Parathyroid adenoma (tissue), 2 donors: Measurements from ENCODE around the gene IL17A.
A peak's percentile ranks its signal among the peaks of the same experiment; 100 is the strongest.

Experiments used
- H2AFZ ChIP-seq: fragments of 300-600 bp; sonication (generic); one replicate; pipeline ENCODE4 v1.7.0; 2017; ENCODE audit warnings: antibody characterized with exemption, mild to moderate bottlenecking
- H3K27ac ChIP-seq: fragments of 300-600 bp; sonication (generic); one replicate; pipeline ENCODE4 v1.7.0; 2017
- H3K27me3 ChIP-seq: fragments of 300-600 bp; sonication (generic); one replicate; pipeline ENCODE4 v1.7.0; 2017; ENCODE audit warnings: low read length; ENCODE audit not compliant: control insufficient read depth, insufficient read depth
- H3K36me3 ChIP-seq: fragments of 300-600 bp; sonication (generic); one replicate; pipeline ENCODE4 v1.7.0; 2017; ENCODE audit warnings: low read length; ENCODE audit not compliant: control insufficient read depth, insufficient read depth
- H3K4me1 ChIP-seq: fragments of 300-600 bp; sonication (generic); one replicate; pipeline ENCODE4 v1.7.0; 2017; ENCODE audit warnings: control low read depth
- H3K4me2 ChIP-seq: fragments of 300-600 bp; sonication (generic); one replicate; pipeline ENCODE4 v1.7.0; 2017; ENCODE audit warnings: low read length
- H3K4me3 ChIP-seq: fragments of 300-600 bp; sonication (generic); one replicate; pipeline ENCODE4 v1.7.0; 2017; ENCODE audit warnings: low read depth, low read length
- H3K79me2 ChIP-seq: fragments of 300-600 bp; sonication (generic); one replicate; pipeline ENCODE4 v1.7.0; 2017; ENCODE audit warnings: control low read depth
- H3K9ac ChIP-seq: fragments of 300-600 bp; sonication (generic); one replicate; pipeline ENCODE4 v1.7.0; 2017; ENCODE audit warnings: mild to moderate bottlenecking
- H3K9me3 ChIP-seq: fragments of 300-600 bp; sonication (generic); one replicate; pipeline ENCODE4 v1.7.0; 2017; ENCODE audit warnings: low read length; ENCODE audit not compliant: control insufficient read depth
- TF ChIP-seq, protein P1 (sequence below): fragments of 300-600 bp; sonication (generic); IDR thresholded peaks from one replicate; pipeline ENCODE4 v1.7.0; 2017; ENCODE audit warnings: antibody characterized with exemption, mild to moderate bottlenecking
- donor health status: primary hyperparathyroidism.

IL17A gene

DNA sequence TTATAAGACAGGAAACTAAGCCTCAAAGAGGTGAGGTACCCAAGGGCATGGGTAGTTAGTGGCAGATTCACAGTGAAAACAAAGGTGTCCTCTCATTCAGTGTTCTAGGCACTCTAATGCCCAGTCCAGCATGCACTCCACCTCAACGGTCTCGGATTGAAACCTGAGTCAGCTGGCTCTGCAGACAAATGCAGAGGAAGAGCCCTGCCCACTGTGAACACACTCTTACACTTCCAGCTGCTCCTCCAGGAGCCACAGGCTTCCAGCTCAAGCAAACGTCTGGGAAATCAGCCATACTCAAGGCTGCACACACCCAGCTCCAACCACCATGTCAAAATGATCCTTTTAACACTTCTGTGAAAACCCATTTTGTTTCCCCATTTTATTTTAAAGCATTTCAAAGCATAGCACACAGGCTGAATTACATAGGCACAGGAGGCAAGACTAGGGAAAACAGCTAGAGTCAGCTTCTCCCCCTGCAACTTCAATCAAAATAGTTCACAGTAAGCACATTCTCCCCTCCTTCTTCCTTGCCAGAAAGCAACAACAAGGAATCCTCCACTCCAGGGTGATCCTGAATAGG, 3.0 kb upstream of the IL17A start:
- peak overlapping the region; percentile 6 for H3K4me2 ChIP-seq
- TF ChIP-seq, protein P1, sequence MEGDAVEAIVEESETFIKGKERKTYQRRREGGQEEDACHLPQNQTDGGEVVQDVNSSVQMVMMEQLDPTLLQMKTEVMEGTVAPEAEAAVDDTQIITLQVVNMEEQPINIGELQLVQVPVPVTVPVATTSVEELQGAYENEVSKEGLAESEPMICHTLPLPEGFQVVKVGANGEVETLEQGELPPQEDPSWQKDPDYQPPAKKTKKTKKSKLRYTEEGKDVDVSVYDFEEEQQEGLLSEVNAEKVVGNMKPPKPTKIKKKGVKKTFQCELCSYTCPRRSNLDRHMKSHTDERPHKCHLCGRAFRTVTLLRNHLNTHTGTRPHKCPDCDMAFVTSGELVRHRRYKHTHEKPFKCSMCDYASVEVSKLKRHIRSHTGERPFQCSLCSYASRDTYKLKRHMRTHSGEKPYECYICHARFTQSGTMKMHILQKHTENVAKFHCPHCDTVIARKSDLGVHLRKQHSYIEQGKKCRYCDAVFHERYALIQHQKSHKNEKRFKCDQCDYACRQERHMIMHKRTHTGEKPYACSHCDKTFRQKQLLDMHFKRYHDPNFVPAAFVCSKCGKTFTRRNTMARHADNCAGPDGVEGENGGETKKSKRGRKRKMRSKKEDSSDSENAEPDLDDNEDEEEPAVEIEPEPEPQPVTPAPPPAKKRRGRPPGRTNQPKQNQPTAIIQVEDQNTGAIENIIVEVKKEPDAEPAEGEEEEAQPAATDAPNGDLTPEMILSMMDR = no peak
- no peak overlapping the region for H3K9ac ChIP-seq
- no peaks in the 10 kb centered on the region for H3K27me3 ChIP-seq
- H3K36me3 ChIP-seq = no peaks in the 10 kb centered on the region
- H2AFZ ChIP-seq = peak overlapping the region; percentile 51
- peaks cover 6% of the 10 kb centered on the region for H3K4me1 ChIP-seq
- no peak overlapping the region for H3K4me3 ChIP-seq
- no peaks in the 10 kb centered on the region for H3K9me3 ChIP-seq
- H3K79me2 ChIP-seq = no peaks in the 10 kb centered on the region
- H3K27ac ChIP-seq = no peak overlapping the region

DNA sequence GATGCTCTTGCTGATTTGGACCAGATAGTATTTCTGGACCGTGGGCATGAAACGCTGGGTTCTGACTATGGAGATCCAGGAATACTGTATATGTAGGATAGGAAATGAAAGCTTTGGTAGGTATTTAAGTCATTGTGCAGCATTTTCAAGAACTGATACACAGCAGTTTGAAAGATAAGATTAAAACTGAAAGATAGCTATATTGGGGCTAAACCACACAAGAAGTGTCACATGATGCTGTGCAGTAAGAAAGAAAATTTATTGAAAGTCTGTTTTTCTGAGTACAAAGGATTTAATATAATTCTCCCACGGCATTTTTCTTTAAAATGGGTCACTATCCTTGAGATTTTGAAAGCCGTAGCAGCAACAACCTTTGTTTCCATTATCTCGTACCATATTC, 305 bp downstream of the IL17A start:
- Histone ChIP-seq H3K79me2 (no peaks in the 10 kb centered on the region), H3K36me3 (no peaks in the 10 kb centered on the region), H2AFZ (no peak overlapping the region), H3K27ac (no peak overlapping the region), H3K4me2 (no peak overlapping the region), H3K9me3 (no peaks in the 10 kb centered on the region), H3K4me1 (peaks cover 6% of the 10 kb centered on the region), H3K9ac (no peak overlapping the region), H3K27me3 (no peaks in the 10 kb centered on the region), H3K4me3 (no peak overlapping the region)
- TF ChIP-seq, protein P1 = no peak

DNA sequence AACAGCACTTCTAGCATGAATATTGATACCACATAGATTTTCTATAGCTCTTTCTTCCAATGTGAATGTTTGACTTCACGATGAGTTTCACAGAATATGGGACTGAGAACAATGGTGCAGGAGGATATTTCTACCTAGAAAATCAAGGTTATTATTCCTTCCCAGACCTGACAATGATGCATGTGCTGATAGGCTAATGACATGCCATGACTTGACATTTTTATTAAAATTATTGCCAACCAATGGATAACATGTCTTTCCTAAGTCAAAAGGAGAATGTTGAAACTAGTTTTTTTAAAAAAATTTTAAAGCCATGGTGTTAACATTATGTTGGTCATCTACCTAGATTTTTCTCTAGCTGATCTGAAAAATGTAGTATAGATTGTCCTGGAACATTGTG, 923 bp downstream of the IL17A start:
- Histone ChIP-seq H3K27me3 (no peaks in the 10 kb centered on the region), H2AFZ (no peak overlapping the region), H3K79me2 (no peaks in the 10 kb centered on the region), H3K9me3 (no peaks in the 10 kb centered on the region), H3K27ac (no peak overlapping the region), H3K4me1 (peaks cover 6% of the 10 kb centered on the region), H3K36me3 (no peaks in the 10 kb centered on the region), H3K4me2 (no peak overlapping the region), H3K9ac (no peak overlapping the region), H3K4me3 (no peak overlapping the region)
- TF ChIP-seq, protein P1 = no peak

DNA sequence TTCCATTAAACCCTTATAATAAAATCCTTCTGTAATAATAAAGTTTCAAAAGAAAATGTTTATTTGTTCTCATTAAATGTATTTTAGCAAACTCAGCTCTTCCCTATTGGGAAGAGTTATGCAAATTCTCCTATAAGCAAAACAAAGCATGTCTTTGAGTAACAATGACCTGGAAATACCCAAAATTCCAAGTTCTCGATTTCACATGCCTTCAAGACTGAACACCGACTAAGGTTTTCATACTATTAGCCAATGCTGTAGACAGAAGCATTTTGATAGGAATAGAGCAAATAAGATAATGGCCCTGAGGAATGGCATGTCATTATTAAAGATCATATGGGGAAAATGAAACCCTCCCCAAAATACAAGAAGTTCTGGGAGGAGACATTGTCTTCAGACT, 3.8 kb downstream of the IL17A start:
- TF ChIP-seq, protein P1 = no peak
- Histone ChIP-seq H3K79me2 (no peaks in the 10 kb centered on the region), H3K4me2 (no peak overlapping the region), H3K36me3 (no peaks in the 10 kb centered on the region), H3K4me1 (no peaks in the 10 kb centered on the region), H3K27me3 (no peaks in the 10 kb centered on the region), H3K27ac (no peak overlapping the region), H2AFZ (no peak overlapping the region), H3K9me3 (no peaks in the 10 kb centered on the region), H3K9ac (no peak overlapping the region), H3K4me3 (no peak overlapping the region)

DNA sequence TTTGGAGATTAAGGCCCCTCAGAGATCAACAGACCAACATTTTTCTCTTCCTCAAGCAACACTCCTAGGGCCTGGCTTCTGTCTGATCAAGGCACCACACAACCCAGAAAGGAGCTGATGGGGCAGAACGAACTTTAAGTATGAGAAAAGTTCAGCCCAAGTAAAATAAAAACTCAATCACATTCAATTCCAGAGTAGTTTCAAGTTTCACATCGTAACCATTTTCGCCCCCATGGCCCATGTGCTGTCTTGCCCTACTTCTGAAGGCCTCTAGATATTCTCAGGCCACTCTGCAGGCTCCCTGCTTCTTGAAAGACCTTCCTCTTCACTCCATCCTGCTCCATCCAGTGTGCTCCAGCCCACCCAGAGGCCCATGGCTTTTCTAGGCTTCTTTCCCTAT, 4.2 kb downstream of the IL17A start:
- H3K4me2 ChIP-seq = no peak overlapping the region
- H2AFZ ChIP-seq = no peak overlapping the region
- H3K79me2 ChIP-seq = no peaks in the 10 kb centered on the region
- H3K36me3 ChIP-seq = no peaks in the 10 kb centered on the region
- no peak overlapping the region for H3K27ac ChIP-seq
- TF ChIP-seq, protein P1 = no peak
- H3K4me1 ChIP-seq = no peaks in the 10 kb centered on the region
- H3K9me3 ChIP-seq = no peaks in the 10 kb centered on the region
- H3K9ac ChIP-seq = no peak overlapping the region
- H3K4me3 ChIP-seq = no peak overlapping the region
- H3K27me3 ChIP-seq = no peaks in the 10 kb centered on the region
